Measurements from ENCODE around the gene CLGN. TPM values are rescaled to one million over a fixed set of nuclear protein-coding genes. Genes with fewer than 3 reads are reported as not detected.
"Not testable (repeated sequence)": the region's sequence is repeated elsewhere in the genome, so short reads cannot be mapped to it uniquely, and the experiment has no call there.

Gene CLGN
- total RNA-seq, 4 donors from 2014 or later = 0.70 to 3.8 (median 1.9) TPM

- Histone ChIP-seq H3K9me3 (no peaks in the 10 kb centered on the region), H3K4me1 (no peaks in the 10 kb centered on the region), H3K27me3 (peaks cover 0 to 7% (median 0%) of the 10 kb centered on the region in 4 donors), H3K36me3 (no peaks in the 10 kb centered on the region), H3K27ac (no peak overlapping the region), H3K4me3 (no peak overlapping the region)
- TF ChIP-seq, protein P1, sequence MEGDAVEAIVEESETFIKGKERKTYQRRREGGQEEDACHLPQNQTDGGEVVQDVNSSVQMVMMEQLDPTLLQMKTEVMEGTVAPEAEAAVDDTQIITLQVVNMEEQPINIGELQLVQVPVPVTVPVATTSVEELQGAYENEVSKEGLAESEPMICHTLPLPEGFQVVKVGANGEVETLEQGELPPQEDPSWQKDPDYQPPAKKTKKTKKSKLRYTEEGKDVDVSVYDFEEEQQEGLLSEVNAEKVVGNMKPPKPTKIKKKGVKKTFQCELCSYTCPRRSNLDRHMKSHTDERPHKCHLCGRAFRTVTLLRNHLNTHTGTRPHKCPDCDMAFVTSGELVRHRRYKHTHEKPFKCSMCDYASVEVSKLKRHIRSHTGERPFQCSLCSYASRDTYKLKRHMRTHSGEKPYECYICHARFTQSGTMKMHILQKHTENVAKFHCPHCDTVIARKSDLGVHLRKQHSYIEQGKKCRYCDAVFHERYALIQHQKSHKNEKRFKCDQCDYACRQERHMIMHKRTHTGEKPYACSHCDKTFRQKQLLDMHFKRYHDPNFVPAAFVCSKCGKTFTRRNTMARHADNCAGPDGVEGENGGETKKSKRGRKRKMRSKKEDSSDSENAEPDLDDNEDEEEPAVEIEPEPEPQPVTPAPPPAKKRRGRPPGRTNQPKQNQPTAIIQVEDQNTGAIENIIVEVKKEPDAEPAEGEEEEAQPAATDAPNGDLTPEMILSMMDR (IDR thresholded peaks at IDR 0.05) = no peak
- no peak for TF ChIP-seq POLR2A (IDR thresholded peaks at IDR 0.05)
- DNase-seq = no peak
- intact Hi-C loops (cut with DNase I) = no loop called here
Observed at GRCh38 chr4:140439644-140440142, 12.2 kb upstream of the CLGN start.

GRCh38 chr4:140427919-140428471 is 547 bp upstream of the CLGN start:
- H3K36me3 ChIP-seq = no peaks in the 10 kb centered on the region
- H3K9me3 ChIP-seq = no peaks in the 10 kb centered on the region
- peaks cover 0 to 49% (median 11%) of the 10 kb centered on the region in 3 donors for H3K4me1 ChIP-seq
- DNase-seq = no peak
- H3K27me3 ChIP-seq = peaks cover 0 to 13% (median 0%) of the 10 kb centered on the region in 4 donors
- TF ChIP-seq, protein P1 (IDR thresholded peaks at IDR 0.05) = no peak
- TF ChIP-seq POLR2A (IDR thresholded peaks at IDR 0.05) = no peak
- H3K27ac ChIP-seq = peak overlapping the region in 1 of 4 donors; percentile 35
- peak overlapping the region; percentile 55 to 70 (median 68) for H3K4me3 ChIP-seq
- WGBS, 2 donors = 28 to 40% methylated on average over 7 of the region's 7 CpGs
- intact Hi-C loops (cut with DNase I) = no loop called here

DNA sequence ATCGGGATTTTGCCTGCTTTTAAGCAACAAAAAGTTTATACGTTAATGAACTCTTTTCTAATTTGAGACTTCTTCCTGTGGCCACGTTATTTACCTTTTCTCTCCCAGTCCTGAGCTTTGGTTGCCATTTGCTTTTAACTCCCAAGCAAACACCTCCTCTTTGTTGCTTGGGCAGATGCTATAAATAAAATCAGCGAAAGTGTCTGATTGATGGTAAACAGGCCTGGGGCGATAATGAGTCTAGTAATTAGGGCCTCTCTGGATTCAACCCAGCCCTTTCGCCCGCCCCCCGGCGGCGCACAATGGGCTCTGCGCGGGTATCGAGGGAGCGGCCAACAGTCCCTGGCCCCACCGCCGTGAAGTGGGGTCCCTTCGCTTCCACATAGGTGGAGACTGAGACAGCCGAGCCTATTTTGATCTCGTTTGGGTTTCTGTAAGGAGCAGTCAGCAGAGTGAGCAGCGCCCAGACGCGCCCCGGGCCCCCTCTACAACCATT is 790 bp downstream of the CLGN start:
- DNase-seq = no peak

DNA sequence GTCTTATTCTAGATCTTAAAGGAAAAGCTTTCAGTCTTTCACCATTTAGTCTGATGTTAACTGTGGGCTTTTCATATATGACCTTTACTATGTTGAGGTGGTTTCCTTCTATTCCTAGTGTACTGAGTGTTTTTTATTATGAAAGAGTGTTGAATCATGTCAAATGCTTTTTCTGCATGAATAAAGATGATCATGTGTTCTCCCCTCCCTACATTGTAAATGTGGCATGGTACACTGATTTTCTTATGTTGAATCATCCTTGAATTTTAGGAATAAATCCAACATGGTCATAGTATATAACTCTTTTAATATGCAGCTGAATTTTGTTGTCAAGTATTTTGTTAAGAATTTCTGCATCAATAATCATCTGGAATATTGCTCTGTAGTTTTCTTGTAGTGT is 4.3 kb downstream of the CLGN start:
- no peaks in the 10 kb centered on the region for H3K9me3 ChIP-seq
- DNase-seq = no peak
- H3K4me1 ChIP-seq = peaks cover 0 to 54% (median 11%) of the 10 kb centered on the region in 3 donors
- no peak overlapping the region for H3K4me3 ChIP-seq
- intact Hi-C loops (cut with DNase I) = no loop called here
- H3K36me3 ChIP-seq = no peaks in the 10 kb centered on the region
- peak overlapping the region in 2 of 4 donors; percentile 63 to 68 for H3K27ac ChIP-seq
- TF ChIP-seq, protein P1 (IDR thresholded peaks at IDR 0.05) = no peak
- TF ChIP-seq POLR2A (IDR thresholded peaks at IDR 0.05) = no peak
- peaks cover 0 to 13% (median 0%) of the 10 kb centered on the region in 4 donors for H3K27me3 ChIP-seq

More for the DNA sequence above, 790 bp downstream of the CLGN start:
- Histone ChIP-seq H3K27me3 (peaks cover 0 to 13% (median 0%) of the 10 kb centered on the region in 4 donors), H3K4me1 (peaks cover 0 to 56% (median 11%) of the 10 kb centered on the region in 3 donors), H3K4me3 (peak overlapping the region; percentile 55 to 70 (median 68)), H3K36me3 (no peaks in the 10 kb centered on the region), H3K27ac (peak overlapping the region in 2 of 4 donors; percentile 34 to 35), H3K9me3 (no peaks in the 10 kb centered on the region)
- intact Hi-C loops (cut with DNase I) = no loop called here
- WGBS, 2 donors = 28 to 36% methylated on average over 5 of the region's 23 CpGs
- no peak for TF ChIP-seq POLR2A (IDR thresholded peaks at IDR 0.05)
- TF ChIP-seq, protein P1 (IDR thresholded peaks at IDR 0.05) = no peak

DNA sequence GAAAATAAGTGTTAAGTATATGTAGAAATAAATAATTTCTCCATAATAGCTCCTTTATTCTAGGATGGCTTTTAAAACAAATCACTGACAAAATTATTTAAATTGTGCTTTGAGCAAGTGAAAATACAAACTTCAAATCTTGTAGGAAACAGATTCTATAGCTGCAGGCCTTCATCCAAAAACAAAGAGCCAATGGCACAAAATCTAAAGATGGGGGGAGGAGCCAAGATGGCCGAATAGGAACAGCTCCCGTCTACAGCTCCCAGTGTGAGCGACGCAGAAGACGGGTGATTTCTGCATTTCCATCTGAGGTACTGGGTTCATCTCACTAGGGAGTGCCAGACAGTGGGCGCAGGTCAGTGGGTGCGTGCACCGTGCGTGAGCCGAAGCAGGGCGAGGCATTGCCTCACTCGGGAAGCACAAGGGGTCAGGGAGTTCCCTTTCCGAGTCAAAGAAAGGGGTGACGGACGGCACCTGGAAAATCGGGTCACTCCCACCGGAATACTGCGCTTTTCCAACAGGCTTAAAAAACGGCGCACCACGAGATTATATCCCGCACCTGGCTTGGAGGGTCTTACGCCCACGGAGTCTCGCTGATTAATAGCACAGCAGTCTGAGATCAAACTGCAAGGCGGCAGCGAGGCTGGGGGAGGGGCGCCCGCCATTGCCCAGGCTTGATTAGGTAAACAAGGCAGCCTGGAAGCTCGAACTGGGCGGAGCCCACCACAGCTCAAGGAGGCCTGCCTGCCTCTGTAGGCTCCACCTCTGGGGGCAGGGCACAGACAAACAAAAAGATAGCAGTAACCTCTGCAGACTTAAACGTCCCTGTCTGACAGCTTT is 14.1 kb downstream of the CLGN start:
- DNase-seq; H3K27me3 ChIP-seq; intact Hi-C loops (cut with DNase I); H3K4me1 ChIP-seq; H3K36me3 ChIP-seq; H3K4me3 ChIP-seq; H3K27ac ChIP-seq; H3K9me3 ChIP-seq: not testable (repeated sequence)
- 84 to 90% methylated on average over 18 to 21 of the region's 32 CpGs for WGBS, 2 donors
